ENCODE results near the gene A4GNT.

A4GNT gene

DNA sequence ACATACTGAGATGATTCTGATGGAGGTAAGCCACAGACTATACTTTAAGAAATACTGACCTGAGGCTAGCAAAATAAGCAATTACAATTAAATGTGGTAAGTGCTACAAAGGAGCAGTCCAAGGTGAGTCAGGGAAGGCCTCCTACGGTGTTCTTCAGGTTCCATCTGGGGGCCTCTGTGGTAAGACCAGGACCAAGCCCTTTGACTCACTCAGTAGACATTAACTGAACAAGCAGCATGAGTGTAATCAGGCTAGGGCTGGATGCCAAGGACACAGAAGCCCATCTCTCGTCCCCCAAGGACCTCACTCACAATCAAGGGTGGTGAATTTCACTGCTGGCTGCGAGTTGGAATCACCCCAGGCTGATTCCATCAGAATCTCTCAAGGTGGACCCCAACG lies 54.1 kb downstream of the A4GNT start:
- DNase-seq, result no peak

Measured in stimulated activated CD4-positive, alpha-beta T cell treated with anti-CD3 and anti-CD28 coated beads, Interleukin-1b, Interleukin-23, amount 100 ng/mL, for 48 hours (primary cell).